Measurements from ENCODE around the gene EPHA8. TPM values are rescaled to one million over a fixed set of nuclear protein-coding genes. Genes with fewer than 3 reads are reported as not detected.

The EPHA8 gene
- total RNA-seq, 1 donor from 2014 or later = not detected

GRCh38 chr1:22575532-22576149 is 12.4 kb downstream of the EPHA8 start:
- H3K4me2 ChIP-seq = no peak overlapping the region
- H3K79me2 ChIP-seq (ENCODE audit: low read depth) = no peaks in the 10 kb centered on the region
- TF ChIP-seq EZH2phosphoT487 (IDR thresholded peaks at IDR 0.05) = no peak
- TF ChIP-seq EZH2 (IDR thresholded peaks at IDR 0.05) = no peak
- TF ChIP-seq CTCF (IDR thresholded peaks at IDR 0.05) = no peak
- no peak overlapping the region for H3K4me3 ChIP-seq
- H3K27ac ChIP-seq = no peak overlapping the region
- no peaks in the 10 kb centered on the region for H3K36me3 ChIP-seq
- no peak overlapping the region for H2AFZ ChIP-seq (replicated peaks)
- H3K4me1 Mint-ChIP-seq = peaks cover 2% of the 10 kb centered on the region
- no peak overlapping the region for H3K9ac ChIP-seq
- no peak overlapping the region for H3K4me3 Mint-ChIP-seq
- no peak overlapping the region for H3K27ac Mint-ChIP-seq
- no peaks in the 10 kb centered on the region for H3K9me3 ChIP-seq (ENCODE audit: low read depth)
- DNase-seq (ENCODE audit: low spot score) = no peak
- no peaks in the 10 kb centered on the region for H4K20me1 ChIP-seq (ENCODE audit: low read depth)
- no peaks in the 10 kb centered on the region for H3K27me3 ChIP-seq
- H3K27me3 Mint-ChIP-seq (ENCODE audit: insufficient read depth, low read depth) = peaks cover 41% of the 10 kb centered on the region
- H3K36me3 Mint-ChIP-seq = no peaks in the 10 kb centered on the region
- no peaks in the 10 kb centered on the region for H3K4me1 ChIP-seq
- H3K9me3 Mint-ChIP-seq = peaks cover 20% of the 10 kb centered on the region
- peaks cover 28% of the 10 kb centered on the region for H3F3A ChIP-seq (ENCODE audit: low read depth)

GRCh38 chr1:22576150-22576544 is 12.9 kb downstream of the EPHA8 start:
- Mint-ChIP-seq H3K4me3 (no peak overlapping the region), H3K9me3 (peaks cover 20% of the 10 kb centered on the region), H3K27me3 (ENCODE audit: insufficient read depth, low read depth) (peaks cover 42% of the 10 kb centered on the region), H3K4me1 (peaks cover 2% of the 10 kb centered on the region), H3K36me3 (no peaks in the 10 kb centered on the region), H3K27ac (no peak overlapping the region)
- Histone ChIP-seq H3K9me3 (ENCODE audit: low read depth) (no peaks in the 10 kb centered on the region), H3K4me2 (no peak overlapping the region), H3K79me2 (ENCODE audit: low read depth) (no peaks in the 10 kb centered on the region), H3K4me3 (no peak overlapping the region), H3F3A (ENCODE audit: low read depth) (peaks cover 28% of the 10 kb centered on the region), H3K27me3 (no peaks in the 10 kb centered on the region), H3K4me1 (no peaks in the 10 kb centered on the region), H3K9ac (no peak overlapping the region), H2AFZ (replicated peaks) (no peak overlapping the region), H3K36me3 (no peaks in the 10 kb centered on the region), H3K27ac (no peak overlapping the region), H4K20me1 (ENCODE audit: low read depth) (no peaks in the 10 kb centered on the region)
- TF ChIP-seq CTCF (IDR thresholded peaks at IDR 0.05) = no peak
- no peak for TF ChIP-seq EZH2 (IDR thresholded peaks at IDR 0.05)
- TF ChIP-seq EZH2phosphoT487 (IDR thresholded peaks at IDR 0.05) = no peak
- DNase-seq (ENCODE audit: low spot score) = no peak

GRCh38 chr1:22576617-22577016 is 13.3 kb downstream of the EPHA8 start:
- H3K27me3 Mint-ChIP-seq (ENCODE audit: insufficient read depth, low read depth) = peaks cover 43% of the 10 kb centered on the region
- no peaks in the 10 kb centered on the region for H3K27me3 ChIP-seq

More at GRCh38 chr1:22576617-22577016, 13.3 kb downstream of the EPHA8 start:
- no peaks in the 10 kb centered on the region for H3K36me3 Mint-ChIP-seq
- no peak overlapping the region for H3K4me3 Mint-ChIP-seq
- Histone ChIP-seq H3K4me2 (no peak overlapping the region), H2AFZ (replicated peaks) (no peak overlapping the region), H3K9ac (no peak overlapping the region), H3K4me3 (no peak overlapping the region), H3K9me3 (ENCODE audit: low read depth) (no peaks in the 10 kb centered on the region), H3K36me3 (no peaks in the 10 kb centered on the region), H3K27ac (no peak overlapping the region), H3K4me1 (no peaks in the 10 kb centered on the region), H3K79me2 (ENCODE audit: low read depth) (no peaks in the 10 kb centered on the region), H3F3A (ENCODE audit: low read depth) (peaks cover 28% of the 10 kb centered on the region), H4K20me1 (ENCODE audit: low read depth) (no peaks in the 10 kb centered on the region)
- TF ChIP-seq CTCF (IDR thresholded peaks at IDR 0.05) (no peak), EZH2phosphoT487 (IDR thresholded peaks at IDR 0.05) (no peak), EZH2 (IDR thresholded peaks at IDR 0.05) (no peak)
- peaks cover 2% of the 10 kb centered on the region for H3K4me1 Mint-ChIP-seq
- peaks cover 20% of the 10 kb centered on the region for H3K9me3 Mint-ChIP-seq
- no peak overlapping the region for H3K27ac Mint-ChIP-seq
- no peak for DNase-seq (ENCODE audit: low spot score)
